NB4 (cell line): ENCODE data around the gene STK38.

Source experiments
- DNase-seq: peaks from one replicate; pipeline ENCODE4 v3.0.0; 2010; ENCODE audit warnings: low read depth
- H3K4me3 ChIP-seq: one replicate; pipeline ENCODE4 v1.5.1; 2011; ENCODE audit warnings: mild to moderate bottlenecking, low read depth, low read length, moderate library complexity
- CTCF ChIP-seq: IDR thresholded peaks from one replicate; pipeline ENCODE4 v1.5.1; 2012; ENCODE audit warnings: low read depth, low read length
- MAX ChIP-seq: IDR thresholded peaks from 2 replicates; pipeline ENCODE4 v1.6.1; 2011; ENCODE audit warnings: low read depth, low read length
- MYC ChIP-seq: IDR thresholded peaks from 2 replicates; pipeline ENCODE4 v1.6.1; 2011; ENCODE audit warnings: low read depth, low read length
- POLR2A ChIP-seq: IDR thresholded peaks from 2 replicates; pipeline ENCODE4 v1.6.1; 2011; ENCODE audit warnings: mild to moderate bottlenecking; ENCODE audit not compliant: insufficient read length; ENCODE audit errors: extremely low read depth

STK38 gene

GRCh38 chr6:36544228-36544627, 3.1 kb downstream of the STK38 start:
- TF ChIP-seq MAX (peak; percentile 53), MYC (no peak)
- H3K4me3 ChIP-seq = peak overlapping the region; percentile 39
- peak; percentile 74 for DNase-seq

- no peak overlapping the region for H3K4me3 ChIP-seq
- TF ChIP-seq POLR2A (no peak), MAX (no peak), CTCF (no peak), MYC (no peak)
- no peak for DNase-seq
Observed at GRCh38 chr6:36542041-36542440, 5.2 kb downstream of the STK38 start.

- no peak overlapping the region for H3K4me3 ChIP-seq
- DNase-seq = no peak
- no peak for TF ChIP-seq CTCF
- no peak for TF ChIP-seq MYC
- TF ChIP-seq POLR2A = no peak
- no peak for TF ChIP-seq MAX
Observed at GRCh38 chr6:36539814-36540568, 7.3 kb downstream of the STK38 start.

- DNase-seq = no peak
- H3K4me3 ChIP-seq = no peak overlapping the region
- TF ChIP-seq MYC (no peak), MAX (no peak), POLR2A (no peak), CTCF (no peak)
Observed at GRCh38 chr6:36536873-36537547, 10.3 kb downstream of the STK38 start.

- no peak overlapping the region for H3K4me3 ChIP-seq
- TF ChIP-seq MYC (no peak), POLR2A (no peak), MAX (no peak), CTCF (no peak)
- no peak for DNase-seq
Observed at GRCh38 chr6:36533321-36533720, 14.0 kb downstream of the STK38 start.

- no peak for DNase-seq
- H3K4me3 ChIP-seq = no peak overlapping the region
- TF ChIP-seq MAX = no peak
Observed at GRCh38 chr6:36526066-36526465, 21.2 kb downstream of the STK38 start.
